HepG2 (cell line): Measurements from ENCODE around the gene KMT2B. TPM values are rescaled to one million over a fixed set of nuclear protein-coding genes. Genes with fewer than 3 reads are reported as not detected.

Source experiments
- ATAC-seq: fragments of 200-7000 bp; cut with Tn5 transposase; 3 replicates; pipeline ENCODE4 v1.9.1; 2020; ENCODE audit warnings: mild to moderate bottlenecking, moderate library complexity
- BruUV-seq: library from RNA; stranded (reverse); fragments of 400-500 nt; replicated peaks from 2 replicates; lab custom pipeline; 2021; lab: Mats Ljungman, UMichigan
- CTCF ChIA-PET: fragments of 300-600 bp; formaldehyde crosslinking; extraction: SDS; loops from one replicate; lab custom pipeline; 2021; ENCODE audit warnings: low total read pairs, inconsistent platforms, low intra/inter-chr PET ratio; lab: Yijun Ruan, JAX
- POLR2A ChIA-PET: fragments of 350-600 bp; sonication (Branson Sonifier 250); formaldehyde crosslinking; loops from one replicate; lab custom pipeline; 2020; ENCODE audit warnings: antibody characterized with exemption, inconsistent platforms; lab: Yijun Ruan, JAX
- DNase-seq: peaks from one replicate; pipeline ENCODE4 v3.0.0-alpha.2; 2015; ENCODE audit warnings: low spot score
- FAIRE-seq: peaks from 3 replicates; lab custom pipeline; 2011; peaks lifted over from hg19 to GRCh38; lab: Jason Lieb, UNC
- H2AFZ ChIP-seq: one replicate; pipeline ENCODE4 v1.6.1; 2011; ENCODE audit warnings: low read length, inconsistent platforms
- H3K27ac ChIP-seq: fragments of 300-600 bp; 3 replicates; pipeline ENCODE4 v1.8.0; 2011; ENCODE audit warnings: mixed run types, mild to moderate bottlenecking, mixed read lengths, low read length, inconsistent platforms; ENCODE audit not compliant: insufficient read depth; ENCODE audit errors: extremely low read length
- H3K27me3 ChIP-seq, 2 experiments: fragments of 200-600 bp in 1 of 2; 2 replicates in 1 of 2; 3 replicates in 1 of 2; pipeline versions ENCODE4 v1.6.0 to v1.8.0; 2011; ENCODE audit warnings: low read length in 2 of 2, mild to moderate bottlenecking in 2 of 2, moderate library complexity in 2 of 2, inconsistent platforms in 1 of 2; ENCODE audit not compliant: insufficient read depth in 2 of 2, control insufficient read depth in 1 of 2
- H3K36me3 ChIP-seq, 2 experiments: fragments of 200-600 bp in 1 of 2; replicated peaks in 1 of 2; 2 replicates in 1 of 2; 3 replicates in 1 of 2; pipeline versions ENCODE4 v1.5.1 to v1.8.0; 2011; ENCODE audit warnings: low read length in 2 of 2, inconsistent platforms in 1 of 2; ENCODE audit not compliant: insufficient read depth in 2 of 2, control insufficient read depth in 1 of 2
- H3K4me1 ChIP-seq: 2 replicates; pipeline ENCODE4 v1.5.1; 2012; ENCODE audit warnings: low read length, inconsistent platforms; ENCODE audit not compliant: insufficient read depth
- H3K4me2 ChIP-seq: 2 replicates; pipeline ENCODE4 v1.6.0; 2011; ENCODE audit warnings: low read depth, low read length, inconsistent platforms
- H3K4me3 ChIP-seq, 3 experiments: fragments of 200-600 bp in 1 of 3; sonication (generic), shearing (Covaris generic) in 1 of 3; replicated peaks in 1 of 3; 2 replicates each; pipeline ENCODE4 v1.5.1; 2011 to 2016; ENCODE audit warnings: low read length in 3 of 3, inconsistent platforms in 2 of 3, low read depth in 2 of 3, mild to moderate bottlenecking in 2 of 3, control low read depth in 1 of 3, mixed read lengths in 1 of 3; ENCODE audit not compliant: insufficient read depth in 1 of 3
- H3K79me2 ChIP-seq: one replicate; pipeline ENCODE4 v1.6.1; 2011; ENCODE audit warnings: low read length, inconsistent platforms; ENCODE audit not compliant: insufficient read depth
- H3K9ac ChIP-seq: 2 replicates; pipeline ENCODE4 v1.6.0; 2011; ENCODE audit warnings: mild to moderate bottlenecking, low read depth, low read length, inconsistent platforms; ENCODE audit not compliant: insufficient read depth
- H3K9me3 ChIP-seq: 2 replicates; pipeline ENCODE4 v1.5.1; 2012; ENCODE audit warnings: mild to moderate bottlenecking, low read length
- H4K20me1 ChIP-seq: 2 replicates; pipeline ENCODE4 v1.6.0; 2011; ENCODE audit warnings: inconsistent platforms, mild to moderate bottlenecking, low read length, moderate library complexity; ENCODE audit not compliant: insufficient read depth
- ATM ChIP-seq: fragments of 450-650 bp; IDR thresholded peaks from 2 replicates; pipeline ENCODE4 v1.7.1; 2017; ENCODE audit warnings: mild to moderate bottlenecking, borderline replicate concordance
- CENPT ChIP-seq: sonication (generic); formaldehyde crosslinking; IDR thresholded peaks from 2 replicates; pipeline ENCODE4 v1.8.0; 2022; ENCODE audit warnings: low read depth, mild to moderate bottlenecking, moderate library complexity, missing genetic modification reagents
- EED ChIP-seq: sonication (generic); formaldehyde crosslinking; IDR thresholded peaks from 2 replicates; pipeline ENCODE4 v1.5.0; 2020; ENCODE audit warnings: mild to moderate bottlenecking, missing genetic modification reagents
- GZF1 ChIP-seq: sonication (generic); formaldehyde crosslinking; IDR thresholded peaks from 2 replicates; pipeline ENCODE4 v1.5.1; 2020; ENCODE audit warnings: mild to moderate bottlenecking, missing genetic modification reagents
- KDM4B ChIP-seq: sonication (generic); formaldehyde crosslinking; IDR thresholded peaks from 2 replicates; pipeline ENCODE4 v1.4.0; 2020; ENCODE audit warnings: missing genetic modification reagents
- MAFG ChIP-seq: sonication (generic); formaldehyde crosslinking; IDR thresholded peaks from 2 replicates; pipeline ENCODE4 v1.5.1; 2020; ENCODE audit warnings: mild to moderate bottlenecking, missing genetic modification reagents
- MEF2D ChIP-seq: sonication (generic); formaldehyde crosslinking; IDR thresholded peaks from 2 replicates; pipeline ENCODE4 v1.5.1; 2020; ENCODE audit warnings: mild to moderate bottlenecking, missing genetic modification reagents
- NR2F2 ChIP-seq: IDR thresholded peaks from 2 replicates; pipeline ENCODE4 v1.6.1; 2012; ENCODE audit warnings: low read depth, inconsistent platforms, borderline replicate concordance
- PAX8 ChIP-seq: sonication (generic); formaldehyde crosslinking; IDR thresholded peaks from 2 replicates; pipeline ENCODE4 v1.8.0; 2022; ENCODE audit warnings: mild to moderate bottlenecking, missing genetic modification reagents, borderline replicate concordance
- PITX1 ChIP-seq: sonication (generic); formaldehyde crosslinking; IDR thresholded peaks from 2 replicates; pipeline ENCODE4 v1.5.1; 2020; ENCODE audit warnings: mild to moderate bottlenecking, missing genetic modification reagents
- SNAI1 ChIP-seq: sonication (generic); formaldehyde crosslinking; IDR thresholded peaks from 2 replicates; pipeline ENCODE4 v1.5.0; 2020; ENCODE audit warnings: mild to moderate bottlenecking, missing genetic modification reagents, borderline replicate concordance
- SOX5 ChIP-seq: IDR thresholded peaks from 2 replicates; pipeline ENCODE4 v1.6.1; 2016; ENCODE audit warnings: borderline replicate concordance
- STAG1 ChIP-seq: sonication (generic); formaldehyde crosslinking; IDR thresholded peaks from 2 replicates; pipeline ENCODE4 v1.4.0; 2020; ENCODE audit warnings: missing genetic modification reagents
- TBL1XR1 ChIP-seq: fragments of 150-350 bp; IDR thresholded peaks from 2 replicates; pipeline ENCODE4 v1.6.1; 2014; ENCODE audit warnings: borderline replicate concordance, low read length; ENCODE audit not compliant: partially characterized antibody
- ZBTB38 ChIP-seq: sonication (generic); formaldehyde crosslinking; IDR thresholded peaks from 2 replicates; pipeline ENCODE4 v1.5.1; 2020; ENCODE audit warnings: mild to moderate bottlenecking, missing genetic modification reagents
- ZNF274 ChIP-seq: sonication (generic); formaldehyde crosslinking; IDR thresholded peaks from 2 replicates; pipeline ENCODE4 v1.5.1; 2020; ENCODE audit warnings: mild to moderate bottlenecking, missing genetic modification reagents
- ZNF616 ChIP-seq: sonication (generic); formaldehyde crosslinking; IDR thresholded peaks from 2 replicates; pipeline ENCODE4 v1.5.0; 2020; ENCODE audit warnings: low read depth, mild to moderate bottlenecking, missing genetic modification reagents
- ZNF776 ChIP-seq: sonication (generic); formaldehyde crosslinking; IDR thresholded peaks from 2 replicates; pipeline ENCODE4 v1.4.0; 2020; ENCODE audit warnings: mild to moderate bottlenecking, missing genetic modification reagents
- ZNF784 ChIP-seq: sonication (generic); formaldehyde crosslinking; IDR thresholded peaks from 2 replicates; pipeline ENCODE4 v1.5.1; 2020; ENCODE audit warnings: missing genetic modification reagents, mild to moderate bottlenecking, borderline replicate concordance
- ZNF878 ChIP-seq: sonication (generic); formaldehyde crosslinking; IDR thresholded peaks from 2 replicates; pipeline ENCODE4 v1.8.1; 2023; ENCODE audit warnings: mild to moderate bottlenecking, missing genetic modification reagents, moderate library complexity
- WGBS: methylation state at CpG from one replicate; pipeline ENCODE4 v1.1.6; 2017; ENCODE audit warnings: low lambda C conversion rate; 5-methylcytosine and 5-hydroxymethylcytosine counted together
- in situ Hi-C: cut with HindIII; loops from 2 replicates; pipeline ENCODE4 v1.10.0; 2017; ENCODE audit warnings: low pct_unique_long_range_greater_than_20kb; ENCODE audit not compliant: extremely low pct_ligation_motif_present
- intact Hi-C: fragments of 100-400 bp; cut with micrococcal nuclease; formaldehyde crosslinking; loops from one replicate; pipeline ENCODE4 v1.10.0; 2022; ENCODE audit not compliant: unreplicated experiment
- polyA plus RNA-seq, 8 experiments: library from polyadenylated mRNA; depleted of rRNA in 3 of 8; stranded (reverse) in 7 of 8; unstranded in 1 of 8; fragments of >200 nt; fragmentation: Illumina TruSeq in 4 of 8; extraction: Trizol in 4 of 8; gene quantifications; 2 replicates each; pipeline versions ENCODE4 v1.2.1 to v1.2.3, GENCODE V29; 2011 to 2016; ENCODE audit warnings: low read depth in 4 of 8, missing spikeins in 1 of 8, mixed read lengths in 1 of 8; ENCODE audit not compliant: insufficient read depth in 1 of 8
- total RNA-seq, 5 experiments: library from RNA; depleted of rRNA; stranded (reverse); fragments of >200 nt; fragmentation: Illumina TruSeq; extraction: Trizol; gene quantifications; 2 replicates each; pipeline ENCODE4 v1.2.3, GENCODE V29; 2016; ENCODE audit warnings: low read depth in 1 of 5
- TF ChIP-seq, protein P1 (sequence below): sonication (generic); formaldehyde crosslinking; conservative IDR thresholded peaks from 2 replicates; pipeline ENCODE4 v1.4.0; 2020; ENCODE audit warnings: mild to moderate bottlenecking, missing genetic modification reagents, moderate library complexity

Gene KMT2B
- total and polyA plus RNA-seq, 2 of the 13 experiments (the other 11 are each of a cell fraction or from before 2014, with no cell fraction given) = 6.2 to 16.9 TPM

DNA sequence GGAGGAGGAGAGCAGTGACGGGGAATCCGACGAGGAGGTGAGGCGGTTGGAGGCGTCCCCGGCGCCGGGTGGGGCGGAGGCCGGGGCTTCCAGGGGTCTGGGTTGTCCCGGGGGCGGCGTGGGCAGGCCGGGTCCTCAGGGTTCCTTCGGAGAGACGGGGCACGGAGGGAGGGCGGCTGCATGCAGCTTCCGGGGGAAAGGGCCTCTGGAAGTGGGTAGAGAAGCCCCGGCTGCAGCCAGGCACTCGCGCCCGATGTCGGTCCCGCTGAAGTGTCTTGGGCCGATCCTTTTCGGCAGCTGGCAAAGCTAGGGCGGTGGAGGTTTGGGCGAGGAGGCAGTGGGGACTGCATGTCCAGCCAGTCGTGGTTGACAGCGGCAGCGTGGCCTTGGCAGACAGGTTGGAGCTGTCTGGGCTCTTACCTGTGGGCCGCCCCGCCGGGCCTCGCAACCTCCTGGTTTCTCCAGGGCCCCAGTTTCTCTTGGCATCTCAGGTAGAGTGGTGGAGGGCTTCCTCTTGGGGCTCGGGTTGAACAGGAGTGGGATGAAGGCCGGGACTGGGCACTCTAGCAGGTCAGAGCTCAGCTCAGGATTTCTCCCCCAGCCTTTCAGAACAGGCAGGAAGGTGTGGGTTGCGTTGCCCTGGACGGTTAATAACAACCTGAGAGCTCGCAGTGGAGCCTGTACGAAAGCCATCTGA is 690 bp downstream of the KMT2B start:
- peak overlapping the region; percentile 67 for H3K27ac ChIP-seq
- peaks cover 17 to 30% of the 10 kb centered on the region in 2 experiments for H3K36me3 ChIP-seq
- H3K9me3 ChIP-seq = no peaks in the 10 kb centered on the region
- DNase-seq (no peak), ATAC-seq (no peak), FAIRE-seq (no peak)
- H3K27me3 ChIP-seq = no peaks in the 10 kb centered on the region
- H3K79me2 ChIP-seq = peaks cover 21% of the 10 kb centered on the region
- CTCF ChIA-PET = interaction anchor here (1.2 to 7.0 kb wide), 2 partner anchors 24 to 75 kb away, joined by 4 to 201 read pairs; no protein-coding TSS in a partner anchor
- POLR2A ChIA-PET = interaction anchor here (0.6 to 4.6 kb wide), 9 partner anchors 11 to 101 kb away, joined by 3 to 69 read pairs (median 4); partner anchors contain the start of genes LIN37, PSENEN and U2AF1L4
- peak overlapping the region; percentile 88 for H3K9ac ChIP-seq
- peak overlapping the region; percentile 93 to 99 (median 97) for H3K4me3 ChIP-seq
- H4K20me1 ChIP-seq = peaks cover 8% of the 10 kb centered on the region
- intact Hi-C loops (loop anchor here (2.0 kb wide), 1 partner anchor 22 kb away; no protein-coding TSS in a partner anchor), in situ Hi-C loops (loop anchor here (5.0 kb wide), 1 partner anchor 171 kb away; the partner anchor contains the start of gene TMEM147)
- peaks cover 34% of the 10 kb centered on the region for H3K4me1 ChIP-seq
- no TSS peak for BruUV-seq
- no peak overlapping the region for H2AFZ ChIP-seq
- WGBS = 3% methylated on average over 20 of the region's 42 CpGs
- peak overlapping the region; percentile 84 for H3K4me2 ChIP-seq
- TF ChIP-seq NR2F2 = no peak
- no peak for TF ChIP-seq ZNF776
- TF ChIP-seq, protein P1, sequence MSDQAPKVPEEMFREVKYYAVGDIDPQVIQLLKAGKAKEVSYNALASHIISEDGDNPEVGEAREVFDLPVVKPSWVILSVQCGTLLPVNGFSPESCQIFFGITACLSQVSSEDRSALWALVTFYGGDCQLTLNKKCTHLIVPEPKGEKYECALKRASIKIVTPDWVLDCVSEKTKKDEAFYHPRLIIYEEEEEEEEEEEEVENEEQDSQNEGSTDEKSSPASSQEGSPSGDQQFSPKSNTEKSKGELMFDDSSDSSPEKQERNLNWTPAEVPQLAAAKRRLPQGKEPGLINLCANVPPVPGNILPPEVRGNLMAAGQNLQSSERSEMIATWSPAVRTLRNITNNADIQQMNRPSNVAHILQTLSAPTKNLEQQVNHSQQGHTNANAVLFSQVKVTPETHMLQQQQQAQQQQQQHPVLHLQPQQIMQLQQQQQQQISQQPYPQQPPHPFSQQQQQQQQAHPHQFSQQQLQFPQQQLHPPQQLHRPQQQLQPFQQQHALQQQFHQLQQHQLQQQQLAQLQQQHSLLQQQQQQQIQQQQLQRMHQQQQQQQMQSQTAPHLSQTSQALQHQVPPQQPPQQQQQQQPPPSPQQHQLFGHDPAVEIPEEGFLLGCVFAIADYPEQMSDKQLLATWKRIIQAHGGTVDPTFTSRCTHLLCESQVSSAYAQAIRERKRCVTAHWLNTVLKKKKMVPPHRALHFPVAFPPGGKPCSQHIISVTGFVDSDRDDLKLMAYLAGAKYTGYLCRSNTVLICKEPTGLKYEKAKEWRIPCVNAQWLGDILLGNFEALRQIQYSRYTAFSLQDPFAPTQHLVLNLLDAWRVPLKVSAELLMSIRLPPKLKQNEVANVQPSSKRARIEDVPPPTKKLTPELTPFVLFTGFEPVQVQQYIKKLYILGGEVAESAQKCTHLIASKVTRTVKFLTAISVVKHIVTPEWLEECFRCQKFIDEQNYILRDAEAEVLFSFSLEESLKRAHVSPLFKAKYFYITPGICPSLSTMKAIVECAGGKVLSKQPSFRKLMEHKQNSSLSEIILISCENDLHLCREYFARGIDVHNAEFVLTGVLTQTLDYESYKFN (CRISPR knock-in tag) = no peak
- no peak for TF ChIP-seq STAG1 (CRISPR knock-in tag)
- no peak for TF ChIP-seq MAFG
- TF ChIP-seq PAX8 (CRISPR knock-in tag) = no peak
- TF ChIP-seq ZNF784 (CRISPR knock-in tag) = peak; percentile 17; the same call in 1 of the 2 replicates
- peak; percentile 20; the same call in 1 of the 2 replicates for TF ChIP-seq MEF2D
- TF ChIP-seq PITX1 (CRISPR knock-in tag) = 0 out of 2 replicates have a peak, but pooled peaks have one; percentile 24
- no peak for TF ChIP-seq CENPT (CRISPR knock-in tag)
- no peak for TF ChIP-seq SNAI1 (CRISPR knock-in tag)
- TF ChIP-seq SOX5 = no peak
- TF ChIP-seq KDM4B (CRISPR knock-in tag) = no peak
- 0 out of 2 replicates have a peak, but pooled peaks have one; percentile 50 for TF ChIP-seq EED (CRISPR knock-in tag)
- no peak for TF ChIP-seq ZBTB38
- 0 out of 2 replicates have a peak, but pooled peaks have one; percentile 39 for TF ChIP-seq GZF1
- TF ChIP-seq ATM = no peak
- TF ChIP-seq TBL1XR1 = no peak
- no peak for TF ChIP-seq ZNF878 (CRISPR knock-in tag)
- TF ChIP-seq ZNF616 = no peak
- TF ChIP-seq ZNF274 = 0 out of 2 replicates have a peak, but pooled peaks have one; percentile 45
